CD4-positive, alpha-beta T cell treated with Interleukin-2 at 100 ng/mL for 4 hours (primary cell): ENCODE measurements around the gene ZNF768.
A peak's percentile ranks its signal among the peaks of the same experiment; 100 is the strongest.

Experiments used
- DNase-seq: peaks from one replicate; pipeline ENCODE4 v3.0.0-alpha.2; 2020; ENCODE audit warnings: low spot score

ZNF768 gene

GRCh38 chr16:30526137-30526822 is at the start of gene ZNF768:
ZNF768 (minus strand) TSS chr16:30526566; CDS start chr16:30526413, 153 bp downstream.
- DNase-seq = no peak

DNA sequence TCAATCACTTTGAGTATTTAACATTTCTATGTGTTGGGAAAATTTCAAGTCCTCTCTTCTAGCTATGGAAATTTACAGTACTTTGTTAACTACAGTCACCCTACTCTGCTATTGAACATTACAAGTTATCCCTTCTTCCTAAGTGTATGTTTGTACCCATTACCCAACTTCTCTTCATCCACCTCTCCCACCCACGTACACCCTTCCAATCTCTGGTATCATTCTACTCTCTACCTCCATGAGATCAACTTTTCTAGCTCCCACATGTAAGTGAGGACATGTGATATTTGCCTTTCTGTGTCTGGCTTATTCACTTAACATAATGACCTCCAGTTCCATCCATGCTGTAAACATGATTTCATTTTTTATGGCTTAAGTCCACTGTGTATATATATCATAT is 48.3 kb upstream of the ZNF768 start:
- no peak for DNase-seq

- peak; percentile 99 for DNase-seq
Measured at GRCh38 chr16:30571445-30572322, 45.3 kb upstream of the ZNF768 start, which contains the start of gene ZNF688. ZNF688 (minus strand) TSS chr16:30571714; CDS start chr16:30571629, 85 bp downstream.

GRCh38 chr16:30570636-30571444 is 44.5 kb upstream of the ZNF768 start:
- DNase-seq = no peak

GRCh38 chr16:30569746-30570635 is 43.6 kb upstream of the ZNF768 start:
- no peak for DNase-seq

GRCh38 chr16:30569281-30569680 is 42.9 kb upstream of the ZNF768 start:
- no peak for DNase-seq

DNA sequence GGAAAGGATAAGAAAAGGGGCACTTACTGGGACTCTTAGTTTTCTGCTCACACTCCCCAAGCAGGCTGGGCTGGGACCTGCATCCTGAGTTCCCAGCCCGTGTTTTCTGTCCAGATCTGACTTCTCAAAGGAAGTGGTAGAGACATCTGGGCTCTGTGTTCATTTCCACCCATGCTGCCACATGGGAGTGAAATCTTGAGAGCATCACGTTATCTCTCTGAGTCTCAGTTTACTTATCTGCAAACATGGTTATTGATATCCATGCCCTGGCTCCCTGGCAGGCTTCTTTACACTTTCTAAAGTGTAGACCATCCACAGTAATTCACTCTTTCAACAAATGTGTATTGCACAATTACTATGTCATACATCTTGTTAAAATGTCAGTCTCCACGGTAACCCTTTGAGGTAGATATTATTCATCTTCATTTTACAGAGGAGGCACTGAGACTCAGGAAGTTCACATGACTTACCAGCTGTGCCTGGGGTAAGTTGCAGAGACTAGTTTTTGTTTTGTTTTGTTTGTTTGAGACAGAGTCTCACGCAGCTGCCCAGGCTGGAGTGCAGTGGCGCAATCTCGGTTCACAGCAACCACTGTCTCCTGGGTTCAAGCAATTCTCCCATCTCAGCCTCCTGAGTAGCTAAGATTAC is 41.7 kb upstream of the ZNF768 start:
- DNase-seq = peak; percentile 82

DNA sequence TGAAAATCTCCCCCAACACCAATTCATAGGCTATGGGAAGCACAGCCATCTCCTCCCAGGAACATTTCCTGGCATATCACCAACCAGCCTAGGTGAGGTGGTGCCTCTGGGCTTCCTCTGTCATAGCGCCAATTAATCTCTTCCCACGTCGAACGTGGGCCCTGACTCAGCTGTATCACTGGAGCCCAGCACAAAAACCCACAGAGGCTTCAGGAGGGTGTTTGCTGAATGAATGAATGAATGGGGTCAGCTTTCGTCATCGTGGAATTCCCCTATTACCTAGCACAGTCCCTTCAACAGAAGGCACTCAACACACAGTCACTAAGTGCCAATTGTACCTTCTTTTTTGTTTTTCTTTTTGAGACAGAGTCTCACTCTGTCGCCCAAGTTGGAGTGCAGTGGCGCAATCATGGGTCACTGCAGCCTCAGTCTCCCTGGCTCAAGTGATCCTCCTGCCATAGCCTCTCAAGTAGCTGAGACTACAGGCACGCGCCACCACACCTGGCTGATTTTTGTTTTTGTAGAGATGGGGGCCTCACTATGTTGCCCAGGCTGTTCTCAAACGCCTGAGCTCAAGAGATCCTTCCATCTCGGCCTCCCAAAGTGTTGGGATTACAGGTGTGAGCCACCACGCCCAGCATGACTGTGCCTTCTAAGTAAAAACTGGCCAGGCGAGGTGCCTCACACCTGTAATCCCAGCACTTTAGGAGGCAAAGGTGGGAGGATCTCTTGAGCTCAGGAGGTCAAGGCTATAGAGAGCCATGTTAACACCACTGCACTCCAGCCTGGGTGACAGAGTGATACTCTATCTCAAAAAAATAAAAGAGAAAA is 41.0 kb upstream of the ZNF768 start:
- peak; percentile 72 for DNase-seq

- no peak for DNase-seq
Measured at GRCh38 chr16:30566531-30566930, 40.2 kb upstream of the ZNF768 start.

DNA sequence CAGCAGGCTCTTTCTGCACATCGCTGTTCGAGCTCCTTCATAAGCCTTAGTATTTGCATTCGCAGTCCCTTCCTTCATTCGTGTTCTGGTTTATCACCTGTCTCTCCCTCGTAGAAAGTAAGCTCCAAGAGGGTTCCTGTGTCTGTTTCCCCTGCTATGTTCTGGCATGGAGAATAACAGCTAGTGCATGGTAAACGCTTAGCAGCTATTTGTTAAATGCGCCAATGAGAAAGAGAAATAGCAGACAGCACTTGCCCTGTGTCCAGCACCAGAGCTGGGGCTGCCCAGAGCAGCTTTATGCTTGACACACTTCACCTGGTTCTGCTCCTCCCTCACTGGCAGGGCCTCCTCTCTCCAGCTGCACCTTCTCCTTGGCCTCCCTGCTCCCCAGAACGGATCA is 39.6 kb upstream of the ZNF768 start:
- no peak for DNase-seq

- no peak for DNase-seq
Measured at GRCh38 chr16:30565526-30565925, 39.2 kb upstream of the ZNF768 start.

GRCh38 chr16:30562021-30562420 is 35.7 kb upstream of the ZNF768 start:
- DNase-seq = no peak

DNA sequence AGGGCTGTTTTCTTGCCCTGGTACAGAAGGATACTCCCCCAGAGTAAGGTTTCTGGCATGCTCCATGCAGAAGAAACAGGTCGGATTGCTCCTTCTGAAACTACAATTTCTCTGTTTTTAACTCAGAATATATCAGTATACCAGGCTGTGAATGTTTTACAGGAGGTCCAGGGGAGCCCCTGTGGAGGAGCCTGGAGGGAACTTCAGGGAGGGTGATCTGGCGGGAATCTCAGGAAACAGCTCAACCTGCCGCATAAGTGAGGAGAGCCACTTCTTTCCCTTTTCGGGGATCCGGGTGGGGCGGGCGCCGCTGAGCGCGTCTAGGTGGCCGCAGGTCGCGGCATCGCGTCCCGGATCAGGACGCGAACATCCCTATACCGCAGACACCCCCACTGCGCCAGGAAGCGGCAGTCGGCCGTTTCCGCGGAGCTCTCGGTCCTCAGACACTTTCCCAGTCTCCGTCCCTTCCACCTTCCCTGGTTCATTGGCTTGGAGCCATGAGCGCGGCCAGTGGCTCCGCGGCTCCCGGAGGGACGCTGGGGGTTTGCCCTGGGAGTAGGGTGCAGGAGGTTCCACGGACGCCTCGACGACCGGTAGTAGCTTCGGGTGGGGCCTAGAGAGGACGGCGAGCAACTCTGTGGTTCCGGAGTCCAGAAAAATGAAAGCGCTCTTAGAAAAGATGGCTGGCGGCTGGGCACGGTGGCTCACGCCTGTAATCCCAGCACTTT is 34.9 kb upstream of the ZNF768 start:
- DNase-seq = peak; percentile 38

GRCh38 chr16:30559690-30560089 is 33.3 kb upstream of the ZNF768 start:
- no peak for DNase-seq

DNA sequence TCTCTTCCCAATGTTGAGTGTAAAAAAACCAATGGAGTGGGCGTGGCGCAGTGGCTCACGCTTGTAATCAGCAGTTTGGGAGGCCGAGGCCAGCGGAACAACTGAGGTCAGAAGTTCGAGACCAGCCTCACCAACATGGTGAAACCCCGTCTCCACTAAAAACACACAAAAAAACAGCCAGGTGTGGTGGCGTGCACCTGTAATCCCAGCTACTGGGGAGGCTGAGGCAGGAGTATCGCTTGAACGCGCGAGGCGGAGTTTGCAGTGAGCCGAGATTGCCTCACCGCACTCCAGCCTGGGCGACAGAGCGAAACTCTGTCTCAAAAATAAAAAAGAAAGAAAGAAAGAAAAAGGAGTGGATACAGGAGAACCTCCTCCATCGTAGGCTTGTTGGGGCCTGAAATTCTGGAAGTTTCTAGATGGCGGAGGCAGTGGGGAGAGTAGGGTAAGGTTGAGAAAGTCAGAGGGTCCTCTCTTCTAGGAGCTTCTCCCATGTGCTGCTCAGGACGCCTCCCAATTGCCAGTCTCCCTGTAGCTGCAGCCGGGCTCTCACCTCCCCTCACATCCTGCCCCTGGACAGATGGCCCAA is 32.5 kb upstream of the ZNF768 start:
- DNase-seq = no peak

GRCh38 chr16:30557957-30558788 is 31.8 kb upstream of the ZNF768 start, which contains the start of gene ZNF764:
ZNF764 (minus strand) TSS chr16:30558374; CDS start chr16:30558182, 192 bp downstream.
- DNase-seq = peak; percentile 99

DNA sequence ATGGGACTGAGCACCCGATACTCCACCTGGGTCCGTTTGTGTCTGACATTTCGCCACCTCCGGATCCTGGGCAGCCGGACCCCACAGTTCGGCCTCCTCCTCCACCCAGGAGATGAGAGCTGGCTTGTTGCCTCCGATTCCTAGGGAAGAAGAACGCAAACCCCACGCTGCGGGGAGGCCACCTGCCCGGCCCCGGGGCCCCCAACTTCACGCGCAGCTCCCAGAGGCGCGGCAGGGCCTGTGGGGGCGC is 31.3 kb upstream of the ZNF768 start:
- DNase-seq = no peak

- no peak for DNase-seq
Measured at GRCh38 chr16:30556125-30556473, 29.7 kb upstream of the ZNF768 start.
